Endothelial cell (in vitro differentiated cells): ENCODE measurements around the gene ACP1. TPM values are rescaled to one million over a fixed set of nuclear protein-coding genes. Genes with fewer than 3 reads are reported as not detected.

ENCODE experiments used
- DNase-seq: peaks from one replicate; pipeline ENCODE4 v3.0.0; 2021; ENCODE audit warnings: low spot score
- H3K27ac Mint-ChIP-seq: one replicate; pipeline ENCODE4 v1.8.0; 2021; ENCODE audit warnings: mixed read lengths, inconsistent platforms; ENCODE audit not compliant: unreplicated experiment
- H3K27me3 Mint-ChIP-seq: one replicate; pipeline ENCODE4 v1.8.0; 2021; ENCODE audit warnings: mild to moderate bottlenecking, moderate library complexity, mixed read lengths, inconsistent platforms; ENCODE audit not compliant: unreplicated experiment
- H3K36me3 Mint-ChIP-seq: one replicate; pipeline ENCODE4 v1.8.0; 2021; ENCODE audit warnings: mild to moderate bottlenecking, low read depth, mixed read lengths, inconsistent platforms; ENCODE audit not compliant: unreplicated experiment
- H3K4me1 Mint-ChIP-seq: one replicate; pipeline ENCODE4 v1.8.0; 2021; ENCODE audit warnings: mild to moderate bottlenecking, mixed read lengths, inconsistent platforms; ENCODE audit not compliant: unreplicated experiment
- H3K4me3 Mint-ChIP-seq: one replicate; pipeline ENCODE4 v1.8.0; 2021; ENCODE audit warnings: mild to moderate bottlenecking, mixed read lengths, inconsistent platforms; ENCODE audit not compliant: unreplicated experiment
- H3K9me3 Mint-ChIP-seq: one replicate; pipeline ENCODE4 v1.8.0; 2021; ENCODE audit warnings: mixed read lengths, inconsistent platforms; ENCODE audit not compliant: unreplicated experiment
- total RNA-seq: library from RNA; stranded (reverse); fragmentation: NEBNext Ultra II Directional; extraction: Animal tissue kit (Norgen Biotek cat#: 25700); gene quantifications from one replicate; pipeline ENCODE4 v1.2.1, GENCODE V29; 2021; ENCODE audit not compliant: unreplicated experiment
- TF ChIP-seq, protein P1 (sequence below): fragments of 200-600 bp; sonication (generic); IDR thresholded peaks from one replicate; pipeline ENCODE4 v1.5.0; 2021; ENCODE audit warnings: antibody characterized with exemption; ENCODE audit not compliant: unreplicated experiment

The ACP1 gene
- total RNA-seq, 1 donor from 2014 or later = 104 TPM

- DNase-seq = no peak
- Mint-ChIP-seq H3K27me3 (peaks cover 2% of the 10 kb centered on the region), H3K9me3 (no peaks in the 10 kb centered on the region), H3K36me3 (no peaks in the 10 kb centered on the region), H3K4me3 (no peak overlapping the region), H3K27ac (no peak overlapping the region), H3K4me1 (no peaks in the 10 kb centered on the region)
- TF ChIP-seq, protein P1, sequence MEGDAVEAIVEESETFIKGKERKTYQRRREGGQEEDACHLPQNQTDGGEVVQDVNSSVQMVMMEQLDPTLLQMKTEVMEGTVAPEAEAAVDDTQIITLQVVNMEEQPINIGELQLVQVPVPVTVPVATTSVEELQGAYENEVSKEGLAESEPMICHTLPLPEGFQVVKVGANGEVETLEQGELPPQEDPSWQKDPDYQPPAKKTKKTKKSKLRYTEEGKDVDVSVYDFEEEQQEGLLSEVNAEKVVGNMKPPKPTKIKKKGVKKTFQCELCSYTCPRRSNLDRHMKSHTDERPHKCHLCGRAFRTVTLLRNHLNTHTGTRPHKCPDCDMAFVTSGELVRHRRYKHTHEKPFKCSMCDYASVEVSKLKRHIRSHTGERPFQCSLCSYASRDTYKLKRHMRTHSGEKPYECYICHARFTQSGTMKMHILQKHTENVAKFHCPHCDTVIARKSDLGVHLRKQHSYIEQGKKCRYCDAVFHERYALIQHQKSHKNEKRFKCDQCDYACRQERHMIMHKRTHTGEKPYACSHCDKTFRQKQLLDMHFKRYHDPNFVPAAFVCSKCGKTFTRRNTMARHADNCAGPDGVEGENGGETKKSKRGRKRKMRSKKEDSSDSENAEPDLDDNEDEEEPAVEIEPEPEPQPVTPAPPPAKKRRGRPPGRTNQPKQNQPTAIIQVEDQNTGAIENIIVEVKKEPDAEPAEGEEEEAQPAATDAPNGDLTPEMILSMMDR = no peak
Observed at GRCh38 chr2:288758-289361, 24.1 kb downstream of the ACP1 start.

GRCh38 chr2:289362-290089, 24.8 kb downstream of the ACP1 start:
- no peaks in the 10 kb centered on the region for H3K36me3 Mint-ChIP-seq
- H3K4me1 Mint-ChIP-seq = no peaks in the 10 kb centered on the region
- peak overlapping the region; percentile 87 for H3K4me3 Mint-ChIP-seq
- TF ChIP-seq, protein P1 = no peak
- H3K27ac Mint-ChIP-seq = peak overlapping the region; percentile 61
- peak; percentile 27 for DNase-seq
- H3K9me3 Mint-ChIP-seq = no peaks in the 10 kb centered on the region
- H3K27me3 Mint-ChIP-seq = peaks cover 2% of the 10 kb centered on the region

GRCh38 chr2:290090-290722, 25.5 kb downstream of the ACP1 start:
- TF ChIP-seq, protein P1 = no peak
- no peaks in the 10 kb centered on the region for H3K9me3 Mint-ChIP-seq

DNA sequence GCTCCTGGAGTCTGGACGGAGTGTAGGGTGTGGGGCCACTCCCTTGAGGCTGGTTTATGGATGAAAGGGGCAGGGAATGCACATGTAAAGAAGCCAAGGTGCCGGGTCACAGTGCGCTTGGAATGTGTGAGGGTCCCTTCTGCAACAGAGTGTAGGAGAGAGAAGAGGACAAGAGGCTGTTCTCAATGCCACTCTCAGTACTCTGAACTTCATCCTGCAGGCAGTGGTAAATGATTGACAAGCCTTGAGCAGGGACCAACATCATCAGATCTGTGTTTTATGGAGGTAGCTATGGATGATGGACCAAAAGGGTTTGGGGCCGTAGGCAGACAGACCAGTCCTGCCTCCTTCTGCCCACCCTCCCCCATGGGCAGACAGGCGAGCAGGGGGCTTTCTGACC, 30.3 kb downstream of the ACP1 start:
- no peak for DNase-seq
- no peaks in the 10 kb centered on the region for H3K36me3 Mint-ChIP-seq
- no peak overlapping the region for H3K27ac Mint-ChIP-seq
- TF ChIP-seq, protein P1 = no peak
- H3K27me3 Mint-ChIP-seq = no peaks in the 10 kb centered on the region
- no peaks in the 10 kb centered on the region for H3K9me3 Mint-ChIP-seq
- no peaks in the 10 kb centered on the region for H3K4me1 Mint-ChIP-seq
- H3K4me3 Mint-ChIP-seq = no peak overlapping the region

More at GRCh38 chr2:290090-290722, 25.5 kb downstream of the ACP1 start:
- H3K4me3 Mint-ChIP-seq = peak overlapping the region; percentile 87
- peak overlapping the region; percentile 61 for H3K27ac Mint-ChIP-seq
- no peaks in the 10 kb centered on the region for H3K27me3 Mint-ChIP-seq
- no peaks in the 10 kb centered on the region for H3K4me1 Mint-ChIP-seq
- peak; percentile 81 for DNase-seq
- no peaks in the 10 kb centered on the region for H3K36me3 Mint-ChIP-seq

DNA sequence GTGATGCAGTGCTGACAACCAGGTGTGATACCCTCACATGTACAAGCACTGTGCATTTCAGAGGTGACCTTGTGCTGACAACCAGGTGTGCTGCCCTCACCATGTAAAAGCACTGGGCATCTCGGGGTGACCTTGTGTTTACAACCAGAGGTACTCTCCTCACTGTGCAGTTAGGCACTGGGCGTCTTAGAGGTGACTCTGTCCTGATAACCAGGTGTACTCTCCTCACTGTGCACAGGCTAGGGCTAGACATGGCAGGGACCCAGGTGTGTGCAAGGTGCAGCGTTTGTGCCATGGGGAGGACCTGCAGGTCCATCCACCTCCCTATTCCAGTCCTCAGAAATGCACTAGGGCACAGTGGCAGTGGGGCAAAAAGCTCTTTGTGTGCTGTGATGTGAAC, 31.6 kb downstream of the ACP1 start:
- no peaks in the 10 kb centered on the region for H3K36me3 Mint-ChIP-seq
- no peak overlapping the region for H3K27ac Mint-ChIP-seq
- H3K4me3 Mint-ChIP-seq = no peak overlapping the region
- TF ChIP-seq, protein P1 = no peak
- H3K9me3 Mint-ChIP-seq = no peaks in the 10 kb centered on the region
- H3K27me3 Mint-ChIP-seq = no peaks in the 10 kb centered on the region
- H3K4me1 Mint-ChIP-seq = no peaks in the 10 kb centered on the region
- no peak for DNase-seq
